ENCODE data around the gene TCEA3.

- TF ChIP-seq TAF1 (IDR thresholded peaks at IDR 0.05; ENCODE audit: borderline replicate concordance, insufficient read depth, low read length) (no peak), POLR2AphosphoS5 (IDR thresholded peaks at IDR 0.05; ENCODE audit: low read depth, low read length) (no peak), REST (IDR thresholded peaks at IDR 0.05; ENCODE audit: insufficient read depth in 1 of 2, low read depth in 2 of 2, low read length in 2 of 2) (no peak)
Measured at GRCh38 chr1:23421753-23422240, 2.8 kb downstream of the TCEA3 start.

All from PFSK-1 (cell line).